Astrocyte (in vitro differentiated cells and primary cell): ENCODE results near the gene FOLR1.

ENCODE experiments used
- CTCF ChIP-seq: IDR thresholded peaks from 2 replicates; pipeline ENCODE4 v1.5.1; 2011; ENCODE audit warnings: low read depth, mild to moderate bottlenecking, inconsistent platforms, low read length, moderate library complexity; ENCODE audit not compliant: insufficient read depth
- EZH2 ChIP-seq: IDR thresholded peaks from 2 replicates; pipeline ENCODE4 v1.6.1; 2012; ENCODE audit warnings: mild to moderate bottlenecking, low read length, inconsistent platforms; ENCODE audit not compliant: insufficient read depth

DNA sequence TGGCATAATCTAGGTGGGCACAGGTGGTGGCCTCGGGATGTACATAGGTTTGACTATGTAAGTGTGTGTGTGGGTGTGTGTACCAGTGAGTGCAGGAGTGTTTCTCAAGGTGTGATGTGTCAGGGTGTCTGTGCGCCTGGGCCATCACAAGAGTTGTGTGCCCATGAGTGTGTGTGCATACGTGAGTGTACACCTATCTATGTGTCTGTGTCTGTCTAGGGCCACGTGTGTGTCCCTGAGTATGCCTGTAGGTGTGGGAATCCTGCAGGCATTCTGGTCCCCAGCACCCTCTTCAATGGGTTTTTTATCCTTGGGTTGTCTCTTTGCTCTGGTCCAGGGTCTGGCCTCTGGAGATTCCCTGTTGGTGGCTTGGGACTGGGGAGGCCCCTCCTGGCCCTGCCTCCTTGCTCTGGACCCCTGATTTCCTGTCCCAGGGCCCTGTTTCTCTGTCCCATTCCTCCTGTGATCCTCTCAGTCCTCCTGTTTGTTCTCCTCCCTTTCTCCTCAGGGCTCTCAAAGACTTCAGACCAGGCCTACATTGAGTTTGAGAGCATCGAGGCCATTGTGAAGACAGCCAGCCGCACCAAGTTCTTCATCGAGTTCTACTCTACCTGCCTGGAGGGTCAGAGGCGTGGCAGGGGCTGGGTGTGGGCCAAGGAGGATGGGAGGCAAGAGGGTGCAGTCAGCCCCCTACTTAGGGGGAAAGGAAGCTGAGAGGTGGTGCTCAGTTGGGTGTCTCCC is 42.0 kb downstream of the FOLR1 start:
- TF ChIP-seq CTCF (no peak), EZH2 (no peak)
